OCI-LY7 (cell line): ENCODE results near the gene TSR3. TPM values are rescaled to one million over a fixed set of nuclear protein-coding genes. Genes with fewer than 3 reads are reported as not detected.

ENCODE experiments used
- BruUV-seq: library from RNA; stranded (reverse); fragments of 400-500 nt; replicated peaks from 2 replicates; lab custom pipeline; 2021; lab: Mats Ljungman, UMichigan
- CTCF ChIA-PET: fragments of 300-600 bp; sonication (Branson Sonifier 250); formaldehyde crosslinking; loops from one replicate; lab custom pipeline; 2022; ENCODE audit warnings: antibody characterized with exemption; ENCODE audit not compliant: unreplicated experiment; lab: Charles Lee
- POLR2A ChIA-PET: fragments of 300-600 bp; sonication (Branson Sonifier 250); formaldehyde crosslinking; loops from one replicate; lab custom pipeline; 2022; ENCODE audit warnings: antibody characterized with exemption; lab: Charles Lee
- DNase-seq: peaks from one replicate; pipeline ENCODE4 v3.0.0-alpha.2; 2015; ENCODE audit warnings: low spot score
- H2AFZ ChIP-seq: fragments of 200-600 bp; sonication (generic), shearing (Covaris generic); 2 replicates; pipeline ENCODE4 v1.6.1; 2014; ENCODE audit warnings: mild to moderate bottlenecking, antibody characterized with exemption, low read length, moderate library complexity
- H3K27ac ChIP-seq: fragments of 200-600 bp; sonication (generic); 2 replicates; pipeline ENCODE4 v1.5.1; 2014; ENCODE audit warnings: mixed run types, low read depth, mild to moderate bottlenecking, moderate library complexity, low read length, inconsistent platforms; ENCODE audit not compliant: poor library complexity, severe bottlenecking
- H3K36me3 ChIP-seq: fragments of 200-600 bp; sonication (generic); 2 replicates; pipeline ENCODE4 v1.6.1; 2014; ENCODE audit warnings: mild to moderate bottlenecking, antibody characterized with exemption, low read length, moderate library complexity, mixed read lengths; ENCODE audit not compliant: insufficient read depth
- H3K4me1 ChIP-seq: fragments of 200-600 bp; sonication (generic); 2 replicates; pipeline ENCODE4 v1.5.1; 2014; ENCODE audit warnings: mild to moderate bottlenecking, low read length; ENCODE audit not compliant: insufficient read depth, poor library complexity, severe bottlenecking
- H3K4me2 ChIP-seq: fragments of 200-600 bp; sonication (generic); 2 replicates; pipeline ENCODE4 v1.6.1; 2014; ENCODE audit warnings: mild to moderate bottlenecking, low read length
- H3K4me3 ChIP-seq: fragments of 200-600 bp; sonication (generic); 2 replicates; pipeline ENCODE4 v1.5.1; 2014; ENCODE audit warnings: mild to moderate bottlenecking, low read depth, low read length; ENCODE audit not compliant: poor library complexity, severe bottlenecking
- H3K79me2 ChIP-seq: fragments of 200-600 bp; sonication (generic); 2 replicates; pipeline ENCODE4 v1.6.1; 2016; ENCODE audit warnings: low read depth, mild to moderate bottlenecking, low read length, moderate library complexity, mixed read lengths; ENCODE audit not compliant: insufficient read depth
- H3K9me2 ChIP-seq: fragments of 200-600 bp; sonication (generic); 2 replicates; pipeline ENCODE4 v1.6.1; 2016; ENCODE audit warnings: mild to moderate bottlenecking, low read length, mixed read lengths; ENCODE audit not compliant: insufficient read depth
- H3K9me3 ChIP-seq: fragments of 200-600 bp; sonication (generic); 2 replicates; pipeline ENCODE4 v1.6.1; 2014; ENCODE audit warnings: mild to moderate bottlenecking, mixed run types, low read length, mixed read lengths
- H4K20me1 ChIP-seq: fragments of 200-600 bp; sonication (generic); 2 replicates; pipeline ENCODE4 v1.6.1; 2014; ENCODE audit warnings: mild to moderate bottlenecking, antibody characterized with exemption, low read length, moderate library complexity, mixed read lengths; ENCODE audit not compliant: insufficient read depth
- CTCF ChIP-seq: fragments of 200-600 bp; sonication (generic); conservative IDR thresholded peaks from 2 replicates; pipeline ENCODE4 v1.5.1; 2014; ENCODE audit warnings: mild to moderate bottlenecking, antibody characterized with exemption, low read length, moderate library complexity, mixed read lengths
- EZH2phosphoT487 ChIP-seq: fragments of 200-600 bp; sonication (generic); IDR thresholded peaks from 2 replicates; pipeline ENCODE4 v1.6.1; 2018; ENCODE audit warnings: low read depth, borderline replicate concordance, mild to moderate bottlenecking, mixed run types, antibody characterized with exemption, low read length, moderate library complexity, mixed read lengths
- intact Hi-C: fragments of 100-400 bp; cut with micrococcal nuclease; formaldehyde crosslinking; loops from one replicate; pipeline ENCODE4 v1.10.0; 2022; ENCODE audit not compliant: unreplicated experiment
- total RNA-seq, 2 experiments: library from RNA; depleted of rRNA in 1 of 2; stranded (reverse); fragments of >200 nt in 1 of 2; shearing (Covaris generic) in 1 of 2; gene quantifications; 2 replicates each; pipeline ENCODE4 v1.2.3, GENCODE V29; 2014 to 2022

The TSR3 gene
- total RNA-seq, 2 experiments from 2014 or later, result 47.2 to 75.8 TPM

- intact Hi-C loops, result no loop called here
- H3K9me2 ChIP-seq, result no peaks in the 10 kb centered on the region
- H3K4me1 ChIP-seq, result no peaks in the 10 kb centered on the region
- no peak for DNase-seq
- no peak overlapping the region for H3K4me3 ChIP-seq
- no peak overlapping the region for H3K4me2 ChIP-seq
- H4K20me1 ChIP-seq, result no peaks in the 10 kb centered on the region
- no TSS peak for BruUV-seq
- CTCF ChIA-PET, result no interaction called here
- TF ChIP-seq EZH2phosphoT487, result no peak
- TF ChIP-seq CTCF, result no peak
- no peaks in the 10 kb centered on the region; the same call in 1 of the 2 replicates for H3K79me2 ChIP-seq
- POLR2A ChIA-PET, result interaction anchor here (0.6 kb wide), 1 partner anchor 396 kb away, joined by 5 read pairs; no protein-coding TSS in a partner anchor
- no peaks in the 10 kb centered on the region for H3K9me3 ChIP-seq
- H3K36me3 ChIP-seq, result peaks cover 31% of the 10 kb centered on the region
- no peak overlapping the region for H3K27ac ChIP-seq
- no peak overlapping the region for H2AFZ ChIP-seq
Observed at GRCh38 chr16:1357906-1358566, 6.4 kb upstream of the TSR3 start.

GRCh38 chr16:1356061-1356900 is 4.6 kb upstream of the TSR3 start:
- ChIA-PET POLR2A (no interaction called here), CTCF (no interaction called here)
- H4K20me1 ChIP-seq, result no peaks in the 10 kb centered on the region
- H3K4me3 ChIP-seq, result no peak overlapping the region
- peaks cover 10% of the 10 kb centered on the region for H3K79me2 ChIP-seq
- H3K9me2 ChIP-seq, result no peaks in the 10 kb centered on the region
- TF ChIP-seq EZH2phosphoT487, result no peak
- no peak for TF ChIP-seq CTCF
- DNase-seq, result no peak
- peaks cover 15% of the 10 kb centered on the region; the same call in 1 of the 2 replicates for H3K36me3 ChIP-seq
- no TSS peak for BruUV-seq
- intact Hi-C loops, result no loop called here
- peaks cover 5% of the 10 kb centered on the region for H3K4me1 ChIP-seq
- no peaks in the 10 kb centered on the region for H3K9me3 ChIP-seq
- H3K27ac ChIP-seq, result no peak overlapping the region
- no peak overlapping the region for H3K4me2 ChIP-seq
- H2AFZ ChIP-seq, result no peak overlapping the region
